ENCODE data around the gene CGB5.
"Not testable (repeated sequence)": the region's sequence is repeated elsewhere in the genome, so short reads cannot be mapped to it uniquely, and the experiment has no call there.

The CGB5 gene

DNA sequence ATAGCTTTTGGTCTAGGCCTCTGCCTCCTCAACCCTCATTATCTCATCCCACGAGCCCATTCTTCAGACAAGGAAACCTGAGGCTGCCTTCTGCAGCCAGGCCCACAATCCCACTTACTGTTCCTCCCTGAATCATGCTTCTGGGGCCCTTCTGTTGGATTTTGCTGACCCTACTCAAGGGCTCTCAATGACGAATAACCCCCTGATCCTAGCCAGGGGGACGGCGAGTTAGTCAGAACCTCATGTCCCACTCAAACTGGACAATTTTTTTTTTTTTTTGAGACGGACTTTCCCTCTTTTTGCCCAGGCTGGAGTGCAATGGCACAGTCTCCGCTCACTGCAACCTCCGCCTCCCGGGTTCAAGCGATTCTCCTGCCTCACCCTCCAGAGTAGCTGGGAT is 21.5 kb upstream of the CGB5 start:
- no peak for DNase-seq

DNA sequence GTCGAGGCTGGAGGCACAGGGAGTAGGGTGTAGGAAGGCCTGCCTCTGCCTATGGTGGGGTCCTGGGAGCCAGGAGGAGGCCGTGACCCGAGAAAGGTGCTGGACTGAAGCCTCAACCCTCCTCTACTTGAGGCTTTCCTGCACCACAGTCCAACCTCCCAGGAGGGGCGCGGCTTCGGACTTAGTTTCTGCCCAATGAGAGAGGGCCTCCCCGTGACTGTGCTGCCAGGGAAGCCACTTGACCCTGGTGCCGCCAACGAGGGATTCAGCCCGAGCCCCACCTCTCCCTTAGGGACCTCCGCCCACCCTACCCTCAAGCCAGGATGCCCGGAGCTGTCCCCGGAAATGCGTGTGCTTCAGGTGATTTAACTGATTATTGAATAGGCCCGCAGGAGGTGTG is 19.4 kb upstream of the CGB5 start, which contains the start of gene CGB3:
Gene CGB3 (minus strand): TSS at position 101 of the 400 bp plus-strand sequence. CDS start 362 bp downstream, outside the sequence.
- not testable (repeated sequence) for DNase-seq

DNA sequence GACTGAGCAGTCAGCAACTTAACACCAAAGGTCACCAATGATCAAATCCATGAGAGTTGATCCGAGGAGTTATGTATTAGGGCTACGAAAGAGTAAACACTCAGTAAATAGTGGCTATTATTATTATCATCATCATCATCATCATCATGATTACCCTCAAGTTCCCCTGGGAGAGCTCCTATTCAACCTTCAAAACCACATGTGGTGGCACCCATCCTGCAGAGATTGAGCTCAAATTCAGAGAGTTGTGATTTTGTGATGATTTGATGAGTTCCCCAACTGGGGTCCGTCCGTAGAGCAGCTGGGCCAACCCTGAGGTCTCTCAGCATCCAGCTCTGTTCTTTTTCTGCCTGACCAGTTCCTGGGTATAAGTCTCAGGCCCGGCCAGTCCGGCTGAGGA is 18.6 kb upstream of the CGB5 start:
- not testable (repeated sequence) for DNase-seq

DNA sequence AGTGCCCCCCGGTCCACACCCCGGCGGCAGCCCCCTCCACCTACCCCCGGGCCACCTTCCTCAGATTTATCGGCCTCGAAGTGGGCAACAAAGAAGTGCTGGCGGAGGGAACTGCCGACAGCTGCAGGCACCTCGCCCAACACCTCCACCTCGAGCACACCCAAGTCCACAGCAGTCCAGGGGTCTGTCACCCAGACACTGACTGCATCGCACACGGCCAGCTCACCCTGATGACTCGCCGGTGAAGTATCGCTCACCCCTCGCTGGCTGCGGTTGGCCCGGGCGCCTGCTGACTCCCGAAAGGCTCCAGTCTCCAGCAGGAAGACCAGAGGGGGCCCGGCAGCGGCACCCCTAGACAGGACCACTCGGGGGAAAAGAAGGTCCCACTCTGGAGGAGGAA is 18.0 kb upstream of the CGB5 start:
- DNase-seq = not testable (repeated sequence)

DNA sequence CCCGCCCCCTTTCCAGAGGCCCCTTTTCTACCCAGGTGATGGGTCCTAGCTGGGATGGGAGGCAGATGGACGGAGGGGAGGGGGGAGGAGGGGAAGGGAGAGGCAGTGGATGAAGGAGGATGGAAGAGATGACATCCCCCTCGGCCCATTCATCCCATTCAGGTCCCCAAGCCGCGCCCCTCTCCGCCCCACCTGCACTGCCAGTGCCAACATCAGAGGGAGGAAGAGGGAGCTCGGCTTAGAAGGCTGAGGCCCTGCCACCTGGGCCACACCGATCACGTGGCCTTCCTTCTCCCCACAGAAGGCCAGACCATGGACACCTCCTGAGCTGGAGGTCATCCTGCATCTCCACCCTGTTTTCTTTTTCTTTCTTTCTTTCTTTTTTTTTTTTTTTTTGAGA is 15.0 kb upstream of the CGB5 start:
- not testable (repeated sequence) for DNase-seq

DNA sequence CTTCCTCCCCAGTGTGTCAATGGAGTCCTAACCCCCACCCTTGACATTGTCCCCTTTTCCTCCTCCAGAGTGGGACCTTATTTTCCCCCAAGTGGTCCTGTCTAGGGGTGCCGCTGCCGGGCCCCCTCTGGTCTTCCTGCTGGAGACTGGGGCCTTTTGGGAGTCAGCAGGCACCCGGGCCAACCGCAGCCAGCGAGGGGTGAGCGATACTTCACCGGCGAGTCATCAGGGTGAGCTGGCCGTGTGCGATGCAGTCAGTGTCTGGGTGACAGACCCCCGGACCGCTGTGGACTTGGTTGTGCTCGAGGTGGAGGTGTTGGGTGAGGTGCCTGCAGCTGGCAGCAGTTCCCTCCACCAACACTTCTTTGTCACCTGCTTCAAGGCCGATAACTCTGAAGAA is 13.9 kb upstream of the CGB5 start:
- DNase-seq = not testable (repeated sequence)

DNA sequence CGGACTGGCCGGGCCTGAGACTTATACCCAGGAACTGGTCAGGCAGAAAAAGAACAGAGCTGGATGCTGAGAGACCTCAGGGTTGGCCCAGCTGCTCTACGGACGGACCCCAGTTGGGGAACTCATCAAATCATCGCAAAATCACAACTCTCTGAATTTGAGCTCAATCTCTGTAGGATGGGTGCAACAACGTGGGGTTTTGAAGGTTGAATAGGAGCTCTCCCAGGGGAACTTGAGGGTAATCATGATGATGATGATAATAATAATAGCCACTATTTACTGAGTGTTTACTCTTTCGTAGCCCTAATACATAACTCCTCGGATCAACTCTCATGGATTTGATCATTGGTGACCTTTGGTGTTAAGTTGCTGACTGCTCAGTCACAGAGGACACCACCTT is 13.3 kb upstream of the CGB5 start:
- DNase-seq = not testable (repeated sequence)

DNA sequence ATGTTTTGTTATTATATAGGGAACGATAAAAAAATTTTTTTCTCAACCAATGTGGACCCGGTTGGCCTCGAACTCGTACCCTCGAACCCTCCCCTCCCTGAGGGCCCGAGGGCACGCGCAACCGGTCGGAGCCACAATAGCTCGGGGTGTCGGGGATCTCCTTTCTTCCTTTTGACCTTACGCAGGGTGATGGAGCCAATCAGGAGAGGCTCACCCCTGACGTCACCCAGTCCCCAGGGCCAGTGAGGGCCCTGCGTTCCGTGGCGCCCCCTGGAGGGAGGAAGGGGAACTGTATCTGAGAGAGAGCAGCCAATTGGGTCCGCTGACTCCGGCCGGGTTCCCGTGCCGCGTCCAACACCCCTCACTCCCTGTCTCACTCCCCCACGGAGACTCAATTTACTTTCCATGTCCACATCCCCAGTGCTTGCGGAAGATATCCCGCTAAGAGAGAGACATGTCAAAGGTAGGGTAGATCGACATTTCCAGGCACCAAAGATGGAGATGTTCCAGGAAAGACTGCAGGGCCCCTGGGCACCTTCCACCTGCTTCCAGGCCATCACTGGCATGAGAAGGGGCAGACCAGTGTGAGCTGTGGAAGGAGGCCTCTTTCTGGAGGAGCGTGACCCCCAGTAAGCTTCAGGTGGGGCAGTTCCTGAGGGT is 11.9 kb upstream of the CGB5 start, which contains the start of gene CGB2:
Gene CGB2 (plus strand): TSS at position 249 of the 660 bp plus-strand sequence. CDS start 206 bp downstream, at position 455.
- peak; percentile 92 for DNase-seq

DNA sequence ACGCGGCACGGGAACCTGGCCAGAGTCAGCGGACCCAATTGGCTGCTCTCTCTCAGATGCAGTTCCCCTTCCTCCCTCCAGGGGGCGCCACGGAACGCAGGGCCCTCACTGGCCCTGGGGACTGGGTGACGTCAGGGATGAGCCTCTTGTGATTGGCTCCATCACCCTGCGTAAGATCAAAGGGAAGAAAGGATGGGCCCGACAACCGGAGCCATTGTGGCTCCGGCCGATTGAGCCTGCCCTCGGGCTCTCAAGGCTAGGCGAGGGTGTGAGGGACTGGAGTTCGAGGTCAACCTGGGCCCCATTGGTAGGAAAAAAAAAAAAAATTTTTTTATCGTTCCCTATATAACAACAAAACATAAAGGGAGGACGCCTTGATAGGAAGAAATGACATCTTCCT is 6.8 kb upstream of the CGB5 start, which contains the start of gene CGB1:
Gene CGB1 (minus strand): TSS at position 81 of the 400 bp plus-strand sequence. CDS start 184 bp downstream, outside the sequence.
- peak; percentile 79 for DNase-seq

DNA sequence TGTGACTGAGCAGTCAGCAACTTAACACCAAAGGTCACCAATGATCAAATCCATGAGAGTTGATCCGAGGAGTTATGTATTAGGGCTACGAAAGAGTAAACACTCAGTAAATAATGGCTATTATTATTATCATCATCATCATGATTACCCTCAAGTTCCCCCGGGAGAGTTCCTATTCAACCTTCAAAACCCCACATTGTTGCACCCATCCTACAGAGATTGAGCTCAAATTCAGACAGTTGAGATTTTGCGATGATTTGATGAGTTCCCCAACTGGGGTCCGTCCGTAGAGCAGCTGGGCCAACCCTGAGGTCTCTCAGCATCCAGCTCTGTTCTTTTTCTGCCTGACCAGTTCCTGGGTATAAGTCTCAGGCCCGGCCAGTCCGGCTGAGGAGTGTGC is 5.5 kb upstream of the CGB5 start:
- not testable (repeated sequence) for DNase-seq

DNA sequence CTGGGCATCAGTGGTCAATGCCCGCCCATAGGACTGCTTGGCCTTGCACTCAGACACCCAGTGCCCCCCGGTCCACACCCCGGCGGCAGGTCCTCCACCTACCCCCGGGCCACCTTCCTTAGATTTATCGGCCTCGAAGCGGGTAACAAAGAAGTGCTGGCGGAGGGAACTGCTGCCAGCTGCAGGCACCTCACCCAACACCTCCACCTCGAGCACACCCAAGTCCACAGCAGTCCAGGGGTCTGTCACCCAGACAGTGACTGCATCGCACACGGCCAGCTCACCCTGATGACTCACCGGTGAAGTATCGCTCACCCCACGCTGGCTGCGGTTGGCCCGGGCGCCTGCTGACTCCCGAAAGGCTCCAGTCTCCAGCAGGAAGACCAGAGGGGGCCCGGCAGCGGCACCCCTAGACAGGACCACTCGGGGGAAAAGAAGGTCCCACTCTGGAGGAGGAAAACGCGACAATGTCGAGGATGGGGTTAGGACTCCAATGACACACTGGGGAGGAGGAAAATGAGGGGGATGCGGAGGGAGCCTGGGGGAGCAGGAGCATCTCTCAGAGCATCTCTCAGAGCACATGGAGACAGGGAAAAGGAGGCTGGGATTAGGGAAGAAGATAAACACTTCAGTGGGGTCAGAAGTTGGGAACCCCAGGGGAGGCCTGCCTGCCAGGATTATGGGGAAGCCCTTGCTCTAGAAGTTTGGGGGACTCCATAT is 4.9 kb upstream of the CGB5 start:
- DNase-seq = not testable (repeated sequence)

DNA sequence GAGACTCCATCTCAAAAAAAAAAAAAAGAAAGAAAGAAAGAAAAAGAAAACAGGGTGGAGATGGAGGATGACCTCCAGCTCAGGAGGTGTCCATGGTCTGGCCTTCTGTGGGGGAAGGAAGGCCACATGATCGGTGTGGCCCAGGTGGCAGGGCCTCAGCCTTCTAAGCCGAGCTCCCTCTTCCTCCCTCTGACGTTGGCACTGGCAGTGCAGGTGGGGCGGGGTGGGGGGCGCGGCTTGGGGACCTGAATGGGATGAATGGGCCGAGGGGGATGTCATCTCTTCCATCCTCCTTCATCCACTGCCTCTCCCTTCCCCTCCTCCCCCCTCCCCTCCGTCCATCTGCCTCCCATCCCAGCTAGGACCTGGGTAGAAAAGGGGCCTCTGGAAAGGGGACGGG is 3.9 kb upstream of the CGB5 start:
- DNase-seq = not testable (repeated sequence)

DNA sequence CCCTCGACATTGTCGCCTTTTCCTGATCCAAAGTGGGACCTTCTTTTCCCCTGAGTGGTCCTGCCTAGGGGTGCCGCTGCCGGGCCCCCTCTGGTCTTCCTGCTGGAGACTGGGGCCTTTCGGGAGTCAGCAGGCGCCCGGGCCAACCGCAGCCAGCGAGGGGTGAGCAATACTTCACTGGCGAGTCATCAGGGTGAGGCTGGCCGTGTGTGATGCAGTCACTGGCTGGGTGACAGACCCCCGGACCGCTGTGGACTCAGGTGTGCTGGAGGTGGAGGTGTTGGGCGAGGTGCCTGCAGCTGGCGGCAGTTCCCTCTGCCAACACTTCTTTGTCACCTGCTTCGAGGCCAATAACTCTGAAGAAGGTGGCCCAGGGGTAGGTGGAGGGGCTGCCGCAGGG is 1.5 kb upstream of the CGB5 start:
- no peak for DNase-seq

DNA sequence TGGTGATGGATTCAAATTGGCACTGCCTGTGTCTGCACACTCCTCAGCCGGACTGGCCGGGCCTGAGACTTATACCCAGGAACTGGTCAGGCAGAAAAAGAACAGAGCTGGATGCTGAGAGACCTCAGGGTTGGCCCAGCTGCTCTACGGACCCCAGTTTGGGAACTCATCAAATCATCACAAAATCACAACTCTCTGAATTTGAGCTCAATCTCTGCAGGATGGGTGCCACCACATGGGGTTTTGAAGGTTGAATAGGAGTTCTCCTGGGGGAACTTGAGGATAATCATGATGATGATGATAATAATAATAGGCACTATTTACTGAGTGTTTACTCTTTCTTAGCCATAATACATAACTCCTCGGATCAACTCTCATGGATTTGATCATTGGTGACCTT is 982 bp upstream of the CGB5 start:
- not testable (repeated sequence) for DNase-seq

DNA sequence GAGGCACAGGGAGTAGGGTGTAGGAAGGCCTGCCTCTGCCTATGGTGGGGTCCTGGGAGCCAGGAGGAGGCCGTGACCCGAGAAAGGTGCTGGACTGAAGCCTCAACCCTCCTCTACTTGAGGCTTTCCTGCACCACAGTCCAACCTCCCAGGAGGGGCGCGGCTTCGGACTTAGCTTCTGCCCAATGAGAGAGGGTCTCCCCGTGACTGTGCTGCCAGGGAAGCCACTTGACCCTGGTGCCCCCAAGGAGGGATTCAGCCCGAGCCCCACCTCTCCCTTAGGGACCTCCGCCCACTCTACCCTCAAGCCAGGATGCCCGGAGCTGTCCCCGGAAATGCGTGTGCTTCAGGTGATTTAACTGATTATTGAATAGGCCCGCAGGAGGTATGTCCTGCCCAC is 5.4 kb downstream of the CGB5 start, which contains the start of gene CGB8:
Gene CGB8 (minus strand): TSS at position 101 of the 400 bp plus-strand sequence. CDS start 372 bp downstream, outside the sequence.
- not testable (repeated sequence) for DNase-seq

DNA sequence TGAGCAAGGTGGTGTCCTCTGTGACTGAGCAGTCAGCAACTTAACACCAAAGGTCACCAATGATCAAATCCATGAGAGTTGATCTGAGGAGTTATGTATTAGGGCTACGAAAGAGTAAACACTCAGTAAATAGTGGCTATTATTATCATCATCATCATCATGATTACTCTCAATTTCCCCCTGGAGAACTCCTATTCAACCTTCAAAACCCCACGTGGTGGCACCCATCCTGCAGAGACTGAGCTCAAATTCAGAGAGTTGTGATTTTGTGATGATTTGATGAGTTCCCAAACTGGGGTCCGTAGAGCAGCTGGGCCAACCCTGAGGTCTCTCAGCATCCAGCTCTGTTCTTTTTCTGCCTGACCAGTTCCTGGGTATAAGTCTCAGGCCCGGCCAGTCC is 6.2 kb downstream of the CGB5 start:
- not testable (repeated sequence) for DNase-seq

DNA sequence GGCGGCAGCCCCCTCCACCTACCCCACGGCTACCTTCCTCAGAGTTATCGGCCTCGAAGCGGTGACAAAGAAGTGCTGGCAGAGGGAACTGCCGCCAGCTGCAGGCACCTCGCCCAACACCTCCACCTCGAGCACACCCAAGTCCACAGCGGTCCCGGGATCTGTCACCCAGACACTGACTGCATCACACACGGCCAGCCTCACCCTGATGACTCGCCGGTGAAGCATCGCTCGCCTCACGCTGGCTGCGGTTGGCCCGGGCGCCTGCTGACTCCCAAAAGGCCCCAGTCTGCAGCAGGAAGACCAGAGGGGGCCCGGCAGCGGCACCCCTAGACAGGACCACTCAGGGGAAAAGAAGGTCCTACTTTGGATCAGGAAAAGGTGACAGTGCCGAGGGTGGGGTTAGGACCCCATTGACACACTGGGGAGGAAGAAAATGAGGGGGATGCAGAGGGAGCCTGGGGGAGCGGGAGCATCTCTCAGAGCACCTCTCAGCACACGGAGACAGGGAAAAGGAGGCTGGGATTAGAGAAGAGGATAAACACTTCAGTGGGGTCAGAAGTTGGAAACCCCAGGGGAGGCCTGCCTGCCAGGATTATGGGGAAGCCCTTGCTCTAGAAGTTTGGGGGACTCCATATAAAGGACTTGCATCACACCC is 6.9 kb downstream of the CGB5 start:
- DNase-seq = not testable (repeated sequence)

DNA sequence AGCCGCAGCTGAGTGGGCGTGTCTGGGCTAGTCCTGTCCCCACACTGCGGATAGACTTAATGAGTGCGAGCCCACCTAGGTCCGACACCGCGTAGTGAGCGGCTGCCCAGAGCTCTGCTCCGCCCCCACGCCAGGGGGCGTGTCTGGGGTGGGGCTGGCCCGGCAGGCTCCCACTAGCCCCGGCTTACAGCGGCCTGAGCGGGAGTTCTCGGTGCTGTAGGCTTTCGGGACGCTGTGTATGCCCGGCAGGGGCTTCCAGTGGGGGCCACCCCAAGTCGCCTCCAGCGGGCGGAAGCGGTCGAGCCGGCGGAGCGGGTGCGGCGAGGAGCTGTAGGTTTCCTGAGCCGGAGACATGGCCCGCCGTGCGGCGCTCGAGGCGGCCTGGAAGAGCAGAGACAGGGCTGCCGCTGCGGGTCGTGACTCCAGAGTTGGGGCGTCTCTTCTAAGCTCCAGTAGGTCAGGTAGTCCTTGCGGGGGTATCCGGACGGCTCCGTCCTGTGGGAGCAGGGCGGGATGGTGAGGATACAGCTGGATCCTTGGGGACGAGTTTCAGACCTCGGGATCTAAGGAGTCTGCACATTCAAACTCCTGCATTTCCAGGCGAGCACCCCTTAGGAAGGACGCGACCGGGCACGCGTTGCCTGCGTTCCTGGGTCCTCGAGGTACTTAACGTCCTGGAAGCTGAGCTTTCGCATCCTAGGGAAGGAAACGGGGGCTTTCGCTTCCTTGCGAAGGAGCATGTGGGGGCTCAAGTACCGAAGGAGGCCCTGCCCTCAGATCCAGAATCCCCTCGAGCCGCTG is 12.7 kb downstream of the CGB5 start:
- DNase-seq = peak; percentile 42

DNA sequence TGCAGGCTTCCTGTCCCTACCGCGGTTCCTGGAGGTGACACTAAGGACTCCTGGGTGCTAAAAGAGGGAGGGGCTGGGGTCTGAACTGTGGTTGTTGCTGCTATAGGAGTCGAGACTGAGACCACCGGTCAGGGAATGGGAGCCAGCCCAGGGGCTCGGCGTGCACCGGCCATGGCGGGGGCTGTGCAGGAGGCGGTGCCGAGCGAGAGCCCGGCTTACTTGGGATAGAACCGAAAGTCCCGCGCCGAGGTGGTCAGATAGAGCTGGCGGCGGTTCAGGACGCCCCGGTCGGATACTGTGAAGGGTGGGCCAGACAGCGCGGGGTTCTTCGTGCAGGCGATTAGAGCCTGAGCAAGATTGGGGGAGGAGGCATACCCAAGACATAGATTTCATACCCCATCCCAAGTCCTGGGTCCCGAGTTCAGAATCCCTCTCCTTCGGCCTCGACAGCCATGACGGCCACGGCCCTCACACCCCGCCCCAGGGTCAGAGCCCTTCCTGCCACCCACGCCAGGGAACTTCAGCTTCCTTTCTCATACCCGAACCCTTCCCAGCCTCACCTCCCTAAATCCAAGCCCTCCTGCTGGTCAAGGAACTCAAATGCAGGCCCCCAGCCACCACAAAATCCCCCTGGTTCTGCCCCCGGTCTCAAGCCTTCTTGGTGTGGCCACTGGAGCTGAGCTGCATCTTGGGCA is 13.4 kb downstream of the CGB5 start:
- DNase-seq = not testable (repeated sequence)

DNA sequence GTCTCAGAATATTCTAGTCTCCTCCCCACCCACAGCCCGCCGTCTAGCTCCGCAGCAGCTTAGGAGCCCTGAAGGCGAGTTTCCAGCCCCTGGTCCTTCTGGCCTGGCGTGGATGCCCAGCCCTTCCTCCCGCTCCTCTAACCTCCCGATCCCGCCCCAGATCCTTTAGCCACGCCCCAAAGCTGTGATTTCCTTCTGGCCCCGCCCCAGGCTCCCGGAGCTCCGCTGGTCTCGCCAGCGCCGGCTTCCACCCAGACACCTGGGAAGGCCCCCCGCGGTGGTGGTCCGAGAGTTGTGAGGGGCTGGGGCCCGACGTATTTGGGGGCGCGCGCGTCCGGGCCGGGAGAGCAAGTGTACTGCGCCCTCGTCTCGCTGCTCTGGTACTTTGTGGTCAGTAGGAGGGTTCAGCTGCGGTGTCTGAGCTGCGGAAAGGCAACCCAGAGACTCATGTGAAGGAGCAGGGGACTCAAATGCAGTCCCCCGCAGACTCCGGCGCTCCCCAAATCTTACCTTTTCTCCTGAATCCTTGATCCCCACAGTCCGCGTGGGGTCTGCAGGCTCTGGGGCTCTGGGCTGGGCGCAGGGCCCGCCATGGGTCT is 14.1 kb downstream of the CGB5 start, which contains the start of gene CGB7:
Gene CGB7 (minus strand): TSS at position 114 of the 599 bp plus-strand sequence. CDS start 2,374 bp downstream, outside the sequence.
- peak; percentile 34 for DNase-seq

DNA sequence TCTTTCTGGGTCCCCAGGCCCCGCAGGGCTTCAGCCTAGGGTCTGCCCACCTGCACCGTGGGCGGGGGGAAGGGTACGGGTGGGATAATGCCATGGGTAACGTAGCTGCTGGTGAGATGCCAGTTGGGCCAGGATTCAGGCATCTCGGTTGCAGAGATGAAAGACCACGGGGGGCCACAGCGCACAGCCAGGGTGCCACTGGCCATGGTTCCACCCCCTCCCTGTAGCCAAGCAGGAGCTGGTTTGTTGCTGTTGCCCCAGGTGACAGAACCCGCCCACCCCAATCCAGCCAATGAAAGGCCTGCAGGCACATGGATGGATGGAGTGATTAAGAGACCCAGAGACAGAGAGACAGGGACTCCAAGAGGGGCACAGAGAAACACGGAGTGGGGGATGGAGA is 14.9 kb downstream of the CGB5 start:
- peak; percentile 32 for DNase-seq
